ENCODE results near the gene RAB24.
"Not testable (repeated sequence)": the region's sequence is repeated elsewhere in the genome, so short reads cannot be mapped to it uniquely, and the experiment has no call there.

The RAB24 gene

DNA sequence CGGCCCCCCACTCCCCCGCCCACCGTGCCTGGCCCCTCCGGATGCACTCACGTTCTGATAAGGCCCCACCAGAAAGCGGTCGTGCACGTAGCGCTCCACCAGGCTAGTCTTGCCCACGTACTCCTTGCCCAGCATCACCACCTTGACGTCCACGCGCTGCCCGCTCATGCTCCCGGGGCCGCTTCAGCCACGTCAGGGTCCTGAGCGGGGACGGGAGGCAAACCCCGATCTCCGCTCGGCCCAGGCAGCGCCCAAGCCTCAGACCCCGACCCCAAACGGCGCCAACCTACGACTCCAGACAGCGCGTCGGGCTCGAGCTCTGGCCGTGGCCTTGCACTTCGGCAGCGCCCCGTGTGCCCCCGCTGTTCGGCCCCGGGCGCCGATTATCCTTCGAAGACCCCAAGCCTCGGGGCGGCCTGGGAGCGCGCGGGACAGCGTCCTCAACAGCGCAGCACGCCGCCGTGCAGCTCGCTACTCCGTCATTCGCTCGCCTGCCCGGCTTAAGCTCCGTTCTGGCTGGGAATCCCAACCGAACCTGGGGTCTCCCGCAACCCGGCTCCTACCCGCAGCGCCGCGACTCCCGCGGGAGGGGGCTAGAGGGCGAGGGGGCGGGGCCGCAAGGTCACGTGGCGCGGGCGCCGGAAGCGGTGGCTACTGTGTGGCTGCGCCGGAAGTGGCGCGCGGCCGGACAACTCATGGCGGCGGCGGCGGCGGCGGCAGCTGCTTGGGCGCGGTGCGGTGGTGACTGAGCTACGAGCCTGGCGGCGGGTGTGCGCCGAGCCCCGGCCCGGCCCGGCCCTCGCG lies at the start of gene RAB24, which contains the start of gene PRELID1:
TSS of gene RAB24 (minus strand) at position 599 of the 804 bp plus-strand sequence. CDS start at position 168, 431 bp downstream.
TSS of gene PRELID1 (plus strand) at position 679 of the 804 bp plus-strand sequence. CDS start 187 bp downstream, outside the sequence.
- peak; percentile 95 for DNase-seq

DNA sequence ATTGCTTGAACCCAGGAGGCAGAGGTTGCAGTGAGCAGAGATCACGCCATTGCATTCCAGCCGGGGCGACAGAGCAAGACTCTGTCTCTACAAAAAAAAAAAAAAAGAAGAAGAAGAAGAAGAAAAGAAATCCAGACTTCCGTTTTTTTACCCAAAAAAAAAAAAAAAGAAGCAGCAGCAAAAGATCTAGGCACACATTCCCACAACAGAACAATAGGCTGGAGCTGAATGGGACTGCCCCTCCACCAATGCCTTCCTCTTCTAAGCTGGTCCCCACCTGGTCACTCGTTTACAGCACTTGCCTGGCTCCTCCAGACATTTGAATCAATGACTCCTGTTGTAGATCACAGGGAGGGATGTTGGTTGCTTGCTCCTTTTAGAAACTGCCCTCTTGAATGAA lies 49.6 kb upstream of the RAB24 start:
- no peak for DNase-seq

DNA sequence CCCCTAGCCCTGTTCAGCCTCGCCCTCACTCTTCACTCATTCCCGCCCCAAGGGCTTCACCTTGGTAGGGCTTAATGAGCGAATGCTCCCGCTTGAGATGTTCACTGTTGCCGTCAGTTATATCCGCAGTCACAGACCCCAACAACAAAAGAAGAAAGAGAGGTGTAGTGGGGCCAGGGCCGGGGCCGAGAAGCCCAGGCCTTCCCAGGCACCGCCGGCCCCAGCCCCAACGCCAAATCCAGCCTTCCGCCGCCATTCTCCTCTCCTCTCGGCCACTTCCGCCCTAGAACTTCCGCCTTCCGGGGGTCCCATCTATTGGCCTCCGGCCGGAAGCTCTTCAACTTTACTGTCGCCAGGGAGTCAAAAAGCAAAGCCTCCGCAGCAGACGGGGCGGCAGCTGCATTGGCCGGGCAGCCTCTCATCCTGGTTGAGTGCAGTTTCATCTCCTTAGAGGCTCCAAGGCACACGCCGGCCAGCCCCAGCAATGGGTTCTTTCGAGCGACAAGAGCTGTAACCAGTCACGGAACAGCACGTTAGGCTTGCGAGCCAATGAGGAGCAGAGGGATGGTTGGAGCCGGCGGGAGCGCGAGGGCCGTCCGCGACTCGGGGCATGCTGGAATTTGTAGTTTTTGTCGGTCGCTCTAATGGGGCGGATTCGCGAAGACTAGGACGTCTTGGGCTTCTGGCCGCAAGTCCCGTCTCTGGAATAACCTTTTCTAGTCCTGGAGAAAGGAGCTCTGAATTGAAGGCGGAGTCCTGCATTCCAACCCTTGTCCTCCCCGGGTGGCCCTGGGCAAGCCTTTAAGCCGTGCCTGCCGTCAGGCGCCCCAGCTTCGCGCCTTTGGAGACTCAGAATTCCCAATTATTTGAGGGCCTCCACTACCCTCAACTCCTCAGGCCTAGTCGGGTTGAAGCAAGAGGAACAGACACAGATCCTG lies 48.1 kb upstream of the RAB24 start, which contains the start of gene LMAN2:
TSS of gene LMAN2 (minus strand) at position 277 of the 938 bp plus-strand sequence. CDS start at position 256, 21 bp downstream.
- peak; percentile 99 for DNase-seq

DNA sequence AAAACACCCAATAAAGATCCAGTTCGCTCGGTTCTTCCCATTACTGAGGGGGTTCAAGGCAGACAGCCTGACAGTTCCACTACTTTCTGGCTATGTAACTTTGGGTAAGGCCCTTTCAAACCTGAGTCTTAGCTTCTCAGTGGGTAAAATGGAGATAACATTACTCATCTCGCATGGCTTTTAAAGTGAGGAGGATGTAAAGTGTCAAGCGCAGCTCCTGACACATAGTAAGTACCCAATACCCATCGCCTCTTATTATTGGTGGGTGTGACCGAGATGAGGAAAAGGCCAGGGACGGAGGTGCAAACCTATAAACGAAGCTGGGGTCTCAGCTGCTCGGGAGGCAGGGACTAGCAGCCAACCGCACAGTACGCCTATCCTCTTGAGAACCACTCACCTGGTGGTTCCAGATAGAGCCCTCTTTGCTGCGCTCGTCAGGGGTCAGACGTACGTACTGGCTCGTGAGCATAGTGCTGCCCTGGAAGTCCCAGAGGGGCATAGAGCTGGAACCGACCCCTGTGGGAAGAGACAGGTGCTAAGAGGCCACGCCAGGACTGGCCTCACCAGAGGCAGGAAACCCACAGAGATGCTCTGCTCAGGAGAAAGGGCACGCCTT lies 47.4 kb upstream of the RAB24 start:
- DNase-seq, result peak; percentile 70

DNA sequence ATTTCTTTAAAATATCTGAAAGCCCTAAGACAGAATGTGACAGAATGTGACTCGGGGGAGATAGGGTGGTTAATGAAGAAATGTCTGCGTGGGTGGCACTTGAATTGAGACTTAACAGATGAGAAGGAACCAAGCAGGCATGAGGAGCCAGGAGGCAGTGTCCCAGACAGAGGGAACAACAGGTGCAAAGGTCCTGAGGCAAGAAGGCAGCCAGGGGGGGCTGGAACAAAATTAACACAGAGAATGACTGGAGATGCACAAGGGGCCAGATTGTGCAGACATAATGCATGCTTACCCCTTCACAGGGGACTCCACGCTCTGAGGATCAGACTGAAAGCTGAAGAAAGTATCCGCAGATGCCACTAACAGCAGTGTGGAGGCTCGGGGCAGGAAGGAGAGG lies 46.2 kb upstream of the RAB24 start:
- no peak for DNase-seq

DNA sequence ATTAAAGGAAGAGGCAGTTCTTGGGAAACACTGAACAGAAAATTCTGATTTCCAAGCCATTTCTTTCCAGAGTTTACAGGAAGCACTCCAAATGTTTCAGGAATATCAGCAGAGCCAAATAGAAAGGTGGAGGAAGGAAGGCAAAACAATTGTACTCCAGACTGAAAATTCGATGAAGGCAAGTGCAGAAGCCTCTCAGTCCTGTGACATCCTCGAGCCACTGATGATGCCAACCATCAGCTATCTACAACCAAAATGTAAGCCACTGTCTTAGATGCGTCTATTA lies 45.8 kb upstream of the RAB24 start:
- DNase-seq, result no peak

DNA sequence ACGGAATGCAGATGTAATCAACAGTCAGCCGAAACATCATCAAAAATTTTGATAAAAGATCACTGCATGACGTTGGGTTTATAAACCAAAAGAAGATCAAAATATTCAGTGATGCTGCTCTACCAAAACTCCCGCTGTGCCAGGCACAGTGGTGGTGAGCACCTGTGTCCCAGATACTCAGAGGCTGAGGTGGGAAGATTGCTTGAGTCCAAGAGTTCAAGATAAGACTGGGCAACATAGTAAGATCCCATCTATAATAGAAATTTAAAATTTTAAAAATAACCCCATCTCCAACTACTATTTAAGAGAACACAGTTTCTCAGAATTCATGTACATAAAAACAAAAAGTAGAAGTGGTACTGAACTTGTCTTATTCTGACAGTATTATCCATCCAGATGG lies 44.2 kb upstream of the RAB24 start:
- no peak for DNase-seq

DNA sequence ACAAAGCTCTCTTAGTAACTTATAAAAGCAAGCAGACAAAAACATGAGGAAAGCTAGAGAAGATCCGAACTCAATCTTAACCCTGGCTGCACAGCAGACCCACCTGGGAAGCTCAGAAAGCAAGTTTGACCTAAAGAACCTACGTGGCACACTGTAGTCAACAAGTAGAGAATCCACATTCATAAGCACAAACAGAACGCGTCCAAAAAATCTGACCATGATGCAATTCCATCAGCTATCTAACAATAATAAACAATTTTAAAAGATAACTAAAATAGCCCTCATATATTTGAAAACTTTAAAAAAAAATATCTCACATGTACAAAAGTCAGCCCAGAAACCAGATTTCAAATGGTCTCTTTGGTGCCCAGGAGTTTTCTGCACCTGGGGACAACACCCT lies 43.3 kb upstream of the RAB24 start:
- no peak for DNase-seq

DNA sequence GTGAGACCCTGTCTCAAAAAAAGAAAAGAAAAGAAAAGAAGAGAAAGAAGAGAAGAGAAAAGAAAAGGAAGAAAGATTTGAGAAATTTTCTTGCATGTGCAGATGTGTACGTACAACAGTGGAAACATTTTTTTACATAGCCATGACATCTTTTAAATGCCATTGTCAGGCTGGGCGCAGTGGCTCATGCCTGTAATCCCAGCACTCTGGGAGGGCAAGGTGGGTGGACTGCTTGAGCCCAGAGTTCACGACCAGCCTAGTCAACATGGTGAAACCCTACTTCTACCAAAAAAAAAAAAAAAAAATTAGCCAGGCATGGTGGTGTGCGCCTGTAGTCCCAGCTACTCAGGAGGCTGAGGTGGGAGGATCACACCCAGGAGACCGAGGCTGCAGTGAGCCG lies 41.4 kb upstream of the RAB24 start:
- DNase-seq, result no peak

DNA sequence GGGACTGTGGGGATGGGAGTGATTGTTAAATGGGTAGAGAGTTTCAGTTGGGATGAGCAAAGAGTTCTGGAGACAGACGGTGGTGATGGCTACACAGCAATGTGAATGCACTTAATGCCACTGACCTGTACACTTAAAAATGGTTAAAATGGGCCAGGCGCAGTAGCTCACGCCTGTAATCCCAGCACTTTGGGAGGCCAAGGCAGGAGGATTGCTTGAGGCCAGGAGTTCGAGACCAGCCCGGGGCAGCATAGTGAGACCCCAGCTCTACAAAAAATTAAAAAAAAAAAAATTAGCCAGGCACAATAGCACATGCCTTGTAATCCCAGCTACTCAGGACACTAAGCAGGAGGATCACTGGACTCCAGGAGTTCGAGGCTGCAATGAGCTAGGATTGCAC lies 40.3 kb upstream of the RAB24 start:
- no peak for DNase-seq

DNA sequence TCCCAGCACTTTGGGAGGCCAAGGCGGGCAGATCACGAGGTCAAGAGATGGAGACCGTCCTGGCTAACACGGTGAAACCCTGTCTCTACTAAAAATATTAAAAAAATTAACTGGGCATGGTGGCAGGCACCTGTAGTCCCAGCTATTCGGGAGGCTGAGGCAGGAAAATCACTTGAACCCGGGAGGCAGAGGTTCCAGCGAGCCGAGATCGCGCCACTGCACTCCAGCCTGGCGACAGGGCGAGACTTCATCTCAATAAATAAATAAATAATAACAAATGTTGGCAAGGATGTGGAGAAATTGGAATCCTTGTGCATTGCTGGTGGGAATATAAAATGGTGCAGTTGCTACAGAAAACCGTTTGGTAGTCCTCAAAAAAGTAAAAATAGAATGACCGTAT lies 39.5 kb upstream of the RAB24 start:
- not testable (repeated sequence) for DNase-seq

DNA sequence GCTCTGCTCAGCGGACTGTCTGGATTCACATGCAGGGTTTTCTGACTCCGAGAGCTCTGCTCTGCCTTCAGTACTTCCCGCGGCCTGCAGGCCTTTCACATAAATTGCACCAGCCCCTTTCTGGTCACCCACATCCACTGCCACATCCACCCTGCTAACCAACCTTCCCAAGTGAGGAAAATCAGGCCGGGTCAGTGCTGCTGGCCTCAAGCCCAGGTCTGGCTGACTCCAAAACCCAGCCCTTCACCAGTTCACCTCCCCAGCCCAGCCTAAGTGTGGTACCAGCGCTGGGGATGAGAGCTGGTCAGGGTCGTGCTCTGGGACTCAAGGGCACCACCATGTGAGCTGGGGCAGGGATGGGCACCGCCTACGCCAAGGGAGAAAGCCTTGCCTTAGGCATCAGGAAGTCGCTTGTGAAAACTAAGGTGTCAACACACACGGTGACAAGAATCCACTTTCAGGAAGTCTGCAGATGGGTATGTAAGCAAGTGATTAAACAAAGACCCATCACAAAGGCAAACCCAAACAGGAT lies 35.7 kb upstream of the RAB24 start:
- DNase-seq, result peak; percentile 66

DNA sequence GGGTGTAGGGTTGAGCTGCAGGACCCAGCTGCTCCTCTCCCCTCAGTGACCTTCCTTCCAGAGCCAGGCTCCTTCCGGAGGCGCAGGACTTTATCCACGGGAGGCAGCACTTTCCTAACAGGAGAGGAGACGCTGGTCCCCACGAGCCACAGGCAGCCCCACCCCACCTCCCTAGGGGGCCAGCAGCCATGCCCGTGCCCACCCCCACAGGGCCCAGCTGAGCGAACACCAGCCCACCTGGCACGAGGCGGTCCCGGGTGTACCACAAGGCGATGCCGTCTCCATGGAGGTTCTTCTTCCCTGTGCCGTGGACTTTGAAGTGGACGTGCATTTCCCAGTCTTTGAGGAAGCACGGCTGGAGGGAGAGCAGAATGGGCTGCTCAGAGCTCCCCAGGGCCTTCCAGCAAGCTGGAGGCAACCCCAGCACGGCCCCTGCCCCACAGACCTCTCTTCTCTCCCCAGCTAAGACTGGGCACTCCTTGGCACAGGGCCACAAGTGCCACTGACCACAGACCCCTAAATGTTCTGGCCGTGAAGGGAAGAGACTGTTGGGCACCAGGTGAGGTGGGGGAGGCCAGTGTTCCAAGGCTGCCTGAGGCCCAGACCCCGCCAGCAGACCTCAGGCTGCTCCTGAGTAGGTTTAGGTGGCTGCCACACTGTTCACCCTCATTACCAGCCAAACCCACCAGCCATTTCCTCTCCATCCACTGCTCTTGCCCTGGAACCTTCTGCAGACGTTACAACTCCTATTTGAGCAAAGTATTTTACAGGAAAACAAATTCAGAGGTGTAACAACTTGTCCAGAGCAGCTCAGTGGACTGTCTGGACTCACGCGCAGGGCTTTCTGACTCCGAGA lies 35.0 kb upstream of the RAB24 start:
- DNase-seq, result no peak

DNA sequence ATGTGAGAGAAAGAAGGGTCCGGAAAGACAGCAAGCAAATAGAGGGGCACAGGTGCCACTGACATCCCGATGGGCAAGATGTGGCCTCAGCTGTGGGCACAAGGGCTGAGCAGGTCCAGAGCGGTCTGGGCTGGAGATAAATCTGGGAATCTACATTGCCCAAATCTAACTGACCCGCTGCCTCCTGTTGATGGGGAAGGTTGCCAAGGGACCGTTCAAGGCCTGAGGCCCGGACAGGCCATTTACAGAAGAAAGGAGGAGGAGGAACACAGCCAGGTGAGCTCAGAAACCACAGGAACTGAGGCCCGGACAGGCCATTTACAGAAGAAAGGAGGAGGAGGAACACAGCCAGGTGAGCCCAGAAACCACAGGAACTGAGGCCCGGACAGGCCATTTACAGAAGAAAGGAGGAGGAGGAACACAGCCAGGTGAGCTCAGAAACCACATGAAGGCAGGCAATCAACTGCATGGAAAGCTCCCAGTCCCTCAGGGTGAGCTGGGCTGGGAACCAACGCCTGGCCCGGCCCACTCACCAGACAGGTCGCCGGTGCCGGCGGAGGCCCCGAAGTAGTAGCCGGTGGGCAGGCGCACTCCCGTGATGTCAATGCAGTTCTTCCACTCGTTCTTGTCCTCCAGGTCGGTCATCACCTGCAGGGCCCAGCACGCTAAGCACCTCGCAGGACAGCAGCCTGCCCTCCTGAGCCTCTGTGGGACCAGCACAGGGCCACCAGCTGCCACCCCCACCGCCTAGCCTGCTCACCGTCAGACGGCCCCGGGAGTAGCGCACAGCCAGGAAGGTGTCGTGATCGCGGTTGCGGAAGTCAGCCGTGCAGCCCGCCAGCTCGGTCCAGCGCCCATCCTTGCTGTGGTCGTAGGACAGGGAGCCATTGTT lies 33.3 kb upstream of the RAB24 start:
- DNase-seq, result no peak

DNA sequence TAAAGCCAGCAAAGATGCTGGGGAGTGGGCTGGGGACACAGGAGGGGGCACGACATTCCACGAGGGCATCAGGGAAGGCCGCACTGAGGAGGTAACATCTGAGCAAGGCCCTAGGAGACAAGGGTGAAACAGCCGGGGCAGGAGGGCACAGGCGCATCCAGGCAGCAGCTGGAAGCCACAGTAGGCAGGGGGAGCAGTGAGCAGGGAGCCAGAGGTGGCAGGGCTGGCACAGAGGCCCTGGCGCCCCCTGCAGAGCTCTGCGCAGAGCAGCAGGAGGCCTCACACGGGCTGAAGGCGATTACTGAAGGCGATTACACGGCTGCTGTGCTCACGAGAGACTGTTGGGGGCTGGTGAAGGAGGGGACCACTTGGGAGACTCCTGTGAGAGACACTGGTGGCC lies 32.6 kb upstream of the RAB24 start:
- peak; percentile 69 for DNase-seq

DNA sequence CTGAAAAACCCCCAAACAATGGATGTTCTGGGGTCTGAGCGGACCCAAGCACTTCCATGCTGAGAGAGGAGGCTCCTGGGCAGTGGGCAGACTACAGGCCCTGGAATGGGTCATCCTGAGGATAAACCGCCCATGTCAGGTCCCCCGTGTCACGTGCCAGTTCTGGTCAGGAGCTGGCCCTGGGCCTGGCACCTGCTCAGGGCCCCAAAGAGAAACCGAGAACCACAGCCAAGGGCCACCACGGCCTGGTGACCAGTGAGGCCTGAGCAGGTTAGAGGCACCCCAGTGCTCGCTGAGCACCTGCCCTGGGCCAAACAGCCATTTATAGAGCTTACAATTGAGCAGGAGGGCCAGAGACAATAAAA lies 32.2 kb upstream of the RAB24 start:
- DNase-seq, result no peak

DNA sequence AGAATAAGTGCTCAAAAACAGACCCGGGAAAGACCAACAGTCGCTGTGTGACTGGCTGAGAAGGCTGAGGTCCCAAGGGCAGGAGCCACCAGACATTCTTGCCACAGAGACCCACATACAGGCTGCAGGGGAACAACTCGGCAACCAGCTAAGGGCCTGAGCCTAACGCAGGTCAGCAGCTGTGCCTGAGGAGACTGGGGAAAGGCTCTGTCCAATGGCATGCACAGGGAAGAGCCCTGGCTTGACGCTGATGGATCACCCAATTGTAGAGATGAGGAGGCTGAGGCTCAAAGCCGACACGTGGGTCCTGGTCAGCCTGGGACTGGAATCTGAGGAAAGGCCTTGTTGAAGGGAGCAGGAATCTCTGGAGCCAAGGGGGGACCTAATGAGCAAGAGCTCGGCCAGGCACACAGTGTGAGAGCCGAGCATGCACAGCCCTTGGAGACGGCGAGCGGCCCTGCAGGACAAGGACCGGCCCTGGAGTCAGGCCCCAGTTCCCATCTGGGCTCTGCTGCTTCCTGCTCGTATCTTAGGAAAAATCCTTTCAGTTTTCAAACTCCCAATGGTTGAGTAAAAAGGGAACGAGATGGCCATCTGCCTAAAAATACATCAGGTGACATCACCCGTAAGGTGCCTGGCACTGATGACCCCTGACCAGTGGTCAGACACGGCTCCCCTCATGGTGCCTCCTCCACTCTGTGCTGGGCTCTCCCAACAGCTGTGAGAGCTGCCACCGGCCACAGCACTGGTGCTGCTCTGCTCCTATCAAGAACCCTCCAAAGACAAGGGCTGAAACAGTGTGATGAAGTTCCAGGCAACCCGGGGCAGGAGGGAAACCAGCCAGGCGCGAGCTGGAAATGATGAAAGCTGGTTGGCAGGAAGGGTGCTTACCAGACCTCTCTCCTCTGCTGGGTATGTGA lies 31.5 kb upstream of the RAB24 start:
- no peak for DNase-seq

DNA sequence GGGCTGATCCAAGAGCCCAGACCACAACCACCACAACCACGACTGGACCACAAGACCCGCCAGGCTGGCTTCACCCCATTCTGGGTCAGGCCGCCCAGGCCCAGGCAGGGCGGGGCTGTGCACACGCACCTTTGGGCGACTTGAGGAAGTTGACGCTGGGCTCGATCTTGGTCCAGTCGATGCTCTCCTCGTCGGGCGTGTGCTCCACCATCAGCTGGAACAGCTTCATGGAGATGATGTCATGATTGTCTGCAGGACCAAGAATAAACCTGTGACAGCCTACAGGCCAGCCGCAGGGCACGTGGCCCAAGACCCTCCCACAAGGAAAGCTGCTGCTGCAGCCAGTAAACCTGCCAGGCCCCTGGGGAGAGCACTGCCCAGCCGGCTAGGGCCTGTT lies 30.6 kb upstream of the RAB24 start:
- DNase-seq, result no peak

DNA sequence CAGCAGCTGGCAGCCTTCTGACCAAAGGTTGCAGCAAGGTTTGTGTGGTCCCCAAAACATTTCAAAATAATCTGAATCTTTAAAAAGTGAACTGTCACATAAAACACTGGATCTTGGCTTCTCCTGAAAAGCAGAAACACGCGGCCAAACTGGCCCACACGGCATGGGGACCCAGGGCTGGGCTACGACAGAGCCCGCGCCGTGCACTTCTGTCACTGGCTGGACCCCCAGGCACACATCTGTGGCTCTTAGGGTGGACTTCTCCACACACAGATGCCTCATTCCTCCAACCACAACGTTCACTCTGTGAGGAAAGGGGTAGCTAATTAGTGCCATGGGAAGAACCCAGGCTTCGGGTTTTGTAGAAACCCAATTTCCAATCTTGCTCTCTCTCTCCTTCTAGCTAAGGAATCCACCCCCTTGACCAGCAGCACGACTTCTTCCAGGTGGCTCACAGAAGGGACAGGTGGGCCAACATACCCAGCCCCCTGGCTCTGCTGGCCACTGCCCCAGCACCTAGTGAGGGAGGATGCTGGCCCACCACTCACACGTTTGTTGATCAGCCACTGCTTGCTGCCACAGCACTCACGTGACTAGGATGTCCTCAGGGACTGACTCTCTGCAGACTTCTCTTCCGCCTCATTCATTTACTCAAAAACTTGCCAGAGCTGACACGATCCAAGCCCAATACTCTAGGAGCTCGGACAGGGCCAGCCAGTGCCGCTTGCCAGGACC lies 30.1 kb upstream of the RAB24 start:
- DNase-seq, result no peak
